Kidney (tissue), 14 donors: Measurements from ENCODE around the gene ADGRG1. TPM values are rescaled to one million over a fixed set of nuclear protein-coding genes. Genes with fewer than 3 reads are reported as not detected.
A peak's percentile ranks its signal among the peaks of the same experiment; 100 is the strongest.

Source experiments
- DNase-seq, 5 donors: peaks; one replicate each; pipeline ENCODE4 v3.0.0-alpha.2; 2013 to 2020
- FAIRE-seq: peaks from 2 replicates; lab custom pipeline; 2012; peaks lifted over from hg19 to GRCh38; lab: Jason Lieb, UNC
- H3K27ac ChIP-seq, 2 donors: one replicate each; pipeline ENCODE4 v1.7.0; 2013; ENCODE audit warnings: low read depth in 2 of 2, low read length in 2 of 2, inconsistent platforms in 1 of 2
- H3K27me3 ChIP-seq: one replicate; pipeline ENCODE4 v1.7.1; 2013; ENCODE audit warnings: low read length, inconsistent platforms; ENCODE audit not compliant: control insufficient read depth, insufficient read depth
- H3K36me3 ChIP-seq, 3 donors: one replicate each; pipeline versions ENCODE4 v1.7.0 to v1.7.1; 2013; ENCODE audit warnings: low read length in 3 of 3, control low read depth in 1 of 3, inconsistent platforms in 1 of 3; ENCODE audit not compliant: insufficient read depth in 3 of 3, control insufficient read depth in 2 of 3
- H3K4me1 ChIP-seq, 3 donors: one replicate each; pipeline versions ENCODE4 v1.7.0 to v1.7.1; 2013; ENCODE audit warnings: low read length in 3 of 3, inconsistent platforms in 1 of 3, low read depth in 1 of 3; ENCODE audit not compliant: control insufficient read depth in 2 of 3, insufficient read depth in 2 of 3
- H3K4me3 ChIP-seq, 3 donors: one replicate each; pipeline versions ENCODE4 v1.7.0 to v1.8.1; 2013; ENCODE audit warnings: low read length in 3 of 3, control low read depth in 1 of 3, inconsistent platforms in 1 of 3
- H3K9ac ChIP-seq, 3 donors: one replicate each; pipeline versions ENCODE4 v1.7.0 to v1.7.1; 2013; ENCODE audit warnings: low read length in 3 of 3, control low read depth in 1 of 3, inconsistent platforms in 1 of 3
- H3K9me3 ChIP-seq, 3 donors: one replicate each; pipeline versions ENCODE4 v1.7.0 to v1.7.1; 2013; ENCODE audit warnings: low read length in 3 of 3, control low read depth in 1 of 3, inconsistent platforms in 1 of 3; ENCODE audit not compliant: control insufficient read depth in 2 of 3, insufficient read depth in 1 of 3
- CTCF ChIP-seq: IDR thresholded peaks from 3 replicates; pipeline ENCODE4 v1.5.1; 2012; ENCODE audit warnings: mild to moderate bottlenecking, moderate library complexity, borderline replicate concordance; ENCODE audit not compliant: insufficient read depth; ENCODE audit errors: extremely low read depth
- intact Hi-C: fragments of 100-400 bp; cut with DNase I; formaldehyde crosslinking; loops from one replicate; pipeline ENCODE4 v1.11.1; 2022
- polyA plus RNA-seq: library from polyadenylated mRNA; stranded (reverse); fragments of 350-450 nt; fragmentation: Illumina TruSeq; extraction: RNeasy Lipid Tissue Mini Kit (QIAGEN cat#74804); gene quantifications from one replicate; pipeline ENCODE4 v1.2.3, GENCODE V29; 2014; ENCODE audit warnings: low read depth, low replicate concordance; ENCODE audit not compliant: insufficient read depth
- total RNA-seq: library from RNA; stranded (reverse); fragmentation: NEBNext Ultra II Directional; extraction: Animal tissue kit (Norgen Biotek cat#: 25700); gene quantifications from one replicate; pipeline ENCODE4 v1.2.1, GENCODE V29; 2021
- donor health status: control.
- donor health status: control.
- donor health status: control.
- donor health status: control.
- donor health status: control.
- donor health status: DM: yes; HTN: yes; CAD: no.
- donor health status: Normal renal cell carcinoma (clear cell type).

Gene ADGRG1
- total and polyA plus RNA-seq, 2 donors from 2014 or later = 188 to 351 TPM

- DNase-seq = peak in 1 of 5 donors; percentile 45
- Histone ChIP-seq H3K4me3 (no peak overlapping the region), H3K4me1 (peaks cover 0 to 6% (median 0%) of the 10 kb centered on the region in 3 donors), H3K9me3 (no peaks in the 10 kb centered on the region), H3K36me3 (peaks cover 0 to 63% (median 53%) of the 10 kb centered on the region in 3 donors), H3K9ac (no peak overlapping the region), H3K27me3 (no peaks in the 10 kb centered on the region), H3K27ac (no peak overlapping the region)
- no peak for TF ChIP-seq CTCF
- intact Hi-C loops = no loop called here
- FAIRE-seq = no peak
Measured at GRCh38 chr16:57661510-57661909, 33.1 kb downstream of the ADGRG1 start.

GRCh38 chr16:57661936-57662906 lies 33.8 kb downstream of the ADGRG1 start:
- intact Hi-C loops = no loop called here
- H3K36me3 ChIP-seq = peaks cover 0 to 62% (median 51%) of the 10 kb centered on the region in 3 donors
- DNase-seq (peak in 1 of 5 donors; percentile 45), FAIRE-seq (no peak)
- no peaks in the 10 kb centered on the region for H3K9me3 ChIP-seq
- H3K4me3 ChIP-seq = no peak overlapping the region
- H3K4me1 ChIP-seq = peaks cover 0 to 6% (median 0%) of the 10 kb centered on the region in 3 donors
- H3K9ac ChIP-seq = no peak overlapping the region
- no peak overlapping the region for H3K27ac ChIP-seq
- no peaks in the 10 kb centered on the region for H3K27me3 ChIP-seq
- no peak for TF ChIP-seq CTCF

GRCh38 chr16:57663436-57663835 lies 35.0 kb downstream of the ADGRG1 start:
- intact Hi-C loops = no loop called here
- DNase-seq (peak in 1 of 5 donors; percentile 75), FAIRE-seq (no peak)
- no peak overlapping the region for H3K9ac ChIP-seq
- no peak overlapping the region for H3K27ac ChIP-seq
- H3K9me3 ChIP-seq = no peaks in the 10 kb centered on the region
- no peak overlapping the region for H3K4me3 ChIP-seq
- no peak for TF ChIP-seq CTCF
- no peaks in the 10 kb centered on the region for H3K27me3 ChIP-seq
- peaks cover 0 to 4% (median 0%) of the 10 kb centered on the region in 3 donors for H3K4me1 ChIP-seq
- peaks cover 0 to 56% (median 45%) of the 10 kb centered on the region in 3 donors for H3K36me3 ChIP-seq
